NCI-H2081 (cell line): ENCODE measurements around the gene CD79A.

Experiments
- DNase-seq, 2 experiments: peaks; one replicate each; lab custom pipeline; 2025; lab: John Stamatoyannopoulos, UW

The CD79A gene

GRCh38 chr19:41883821-41884733 lies 7.0 kb downstream of the CD79A start:
- peak; percentile 96 to 98 for DNase-seq

- no peak for DNase-seq
These were observed 10.0 kb downstream of the CD79A start for GRCh38 chr19:41886761-41887710.

GRCh38 chr19:41887711-41888382 lies 10.8 kb downstream of the CD79A start:
- DNase-seq = no peak

DNA sequence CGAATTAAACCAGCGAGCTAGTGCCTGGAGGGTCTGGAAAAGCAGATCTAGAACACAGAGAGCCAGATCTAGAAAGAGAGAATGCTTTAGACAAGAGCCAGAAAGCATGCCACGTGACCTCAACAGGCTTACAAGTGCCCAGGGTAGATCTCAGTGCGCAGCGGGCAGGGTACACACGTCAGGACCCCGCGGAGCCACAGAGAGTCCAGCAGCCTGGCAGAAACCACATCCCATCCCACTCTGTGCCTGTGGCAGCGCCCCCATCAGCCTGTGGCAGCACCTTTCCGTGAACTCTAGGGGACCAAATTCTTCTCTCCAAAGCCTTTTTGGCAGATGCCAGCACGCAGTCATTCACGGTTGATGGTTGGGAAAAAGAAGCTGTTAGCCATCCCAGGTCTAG lies 11.8 kb downstream of the CD79A start:
- DNase-seq = no peak

GRCh38 chr19:41889896-41890295 lies 12.8 kb downstream of the CD79A start:
- DNase-seq = no peak

DNA sequence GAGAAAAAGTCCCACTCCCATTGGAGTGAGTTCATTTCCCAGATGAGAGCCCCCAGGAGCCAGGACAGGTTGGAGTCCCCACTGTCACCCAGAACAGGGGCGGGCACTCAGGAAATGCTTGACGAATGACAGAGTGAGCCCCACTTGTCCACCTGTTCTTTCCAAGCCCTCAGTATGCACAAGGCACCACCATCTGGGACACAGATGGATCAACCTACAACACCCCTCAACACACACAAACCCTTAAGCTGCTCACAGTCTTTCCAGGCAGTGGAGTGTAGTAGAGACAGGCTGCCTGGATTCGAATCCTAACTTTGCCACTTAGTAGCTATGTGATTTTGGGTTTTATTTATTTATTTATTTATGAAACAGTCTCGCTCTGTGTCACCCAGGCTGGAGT lies 13.9 kb downstream of the CD79A start:
- DNase-seq = no peak

DNA sequence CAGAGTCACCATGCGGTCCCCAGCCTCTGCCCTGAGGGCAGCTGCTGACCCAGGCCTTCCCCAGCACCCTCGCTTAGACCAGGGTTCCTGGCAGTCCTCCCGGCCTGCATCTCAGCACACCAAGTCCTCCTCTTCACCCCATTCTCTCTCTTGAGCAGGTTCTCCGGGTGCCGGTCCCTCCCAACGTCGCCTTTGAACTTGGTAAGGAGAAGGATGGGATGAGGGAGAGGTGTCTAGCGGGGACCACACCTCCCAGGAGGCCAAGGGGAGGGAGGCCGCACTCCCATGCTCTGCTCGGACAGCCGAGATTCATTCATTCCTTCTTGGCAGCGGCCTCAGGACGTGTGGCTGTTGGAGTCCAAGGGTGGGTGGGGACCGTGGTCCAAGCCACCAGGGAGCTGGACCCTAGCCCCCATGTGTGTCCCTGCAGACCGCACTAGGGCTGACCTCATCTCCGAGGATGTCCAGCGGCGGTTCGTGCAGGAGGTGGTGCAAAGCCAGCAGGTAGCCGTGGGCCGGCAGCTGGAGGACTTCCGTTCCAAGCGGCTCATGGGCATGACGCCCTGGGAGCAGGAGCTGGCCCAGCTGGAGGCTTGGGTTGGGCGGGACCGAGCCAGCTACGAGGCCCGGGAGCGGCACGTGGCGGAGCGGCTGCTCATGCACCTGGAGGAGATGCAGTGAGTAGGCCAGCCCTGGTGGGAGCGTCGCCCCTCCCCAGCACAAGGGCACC lies 15.3 kb downstream of the CD79A start:
- DNase-seq = no peak

GRCh38 chr19:41893899-41894298 lies 16.8 kb downstream of the CD79A start:
- DNase-seq = no peak

DNA sequence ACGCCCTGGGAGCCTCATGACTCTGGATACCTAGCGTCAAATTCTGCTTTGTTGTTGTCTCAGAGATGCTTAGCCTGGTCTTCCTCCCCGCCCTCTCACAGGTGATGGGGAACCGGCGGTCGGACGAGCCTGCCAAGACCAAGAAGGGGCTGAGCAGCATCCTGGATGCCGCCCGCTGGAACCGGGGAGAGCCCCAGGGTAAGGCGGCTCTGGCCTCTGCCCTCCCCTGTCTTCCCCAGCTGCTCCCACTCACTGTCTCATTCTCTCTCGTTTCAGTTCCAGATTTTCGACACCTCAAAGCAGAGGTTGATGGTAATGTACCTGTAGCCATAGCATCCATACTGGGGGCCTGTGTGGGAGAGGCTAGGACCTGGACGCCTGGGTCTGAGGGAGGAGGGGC lies 17.3 kb downstream of the CD79A start:
- no peak for DNase-seq

DNA sequence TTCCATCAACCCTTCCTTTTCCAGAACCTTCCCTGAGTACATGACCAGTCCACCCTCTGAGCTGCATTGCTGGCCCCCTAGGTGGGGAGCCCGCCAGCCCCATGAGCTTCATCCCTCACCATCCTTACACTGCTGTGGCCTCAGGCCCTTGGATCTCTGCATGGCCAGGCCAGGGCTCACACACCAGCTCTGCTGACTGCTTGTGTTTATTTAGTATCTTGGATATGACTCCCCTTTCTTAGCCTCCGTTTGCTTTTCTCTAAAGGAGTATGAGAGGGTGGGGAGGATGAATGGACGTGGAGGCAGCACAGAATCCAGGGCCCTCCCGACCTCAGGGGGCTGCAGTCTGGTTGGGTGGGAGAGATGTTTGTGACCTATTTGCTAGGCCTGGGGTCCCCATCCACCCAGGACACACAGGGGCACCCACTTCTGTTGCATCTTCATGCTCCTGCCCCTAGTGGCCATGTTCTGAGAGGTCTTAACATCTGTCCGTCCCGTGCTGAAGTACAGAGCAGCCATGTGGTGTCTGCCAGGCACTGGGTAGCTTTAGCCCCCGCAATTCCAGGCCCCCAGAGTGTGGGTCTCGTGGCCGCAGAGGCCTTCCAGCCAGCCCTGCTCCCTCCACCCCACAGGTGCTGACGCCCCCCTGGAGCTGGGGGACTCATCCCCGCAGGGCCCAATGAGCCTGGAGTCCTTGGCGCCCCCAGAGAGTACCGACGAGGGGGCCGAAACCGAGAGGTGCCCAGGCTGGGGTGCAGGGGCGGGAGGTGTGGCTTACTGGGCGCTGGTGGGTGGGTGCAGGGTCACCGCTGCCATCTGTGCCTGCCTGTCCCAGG lies 18.9 kb downstream of the CD79A start:
- DNase-seq = no peak

DNA sequence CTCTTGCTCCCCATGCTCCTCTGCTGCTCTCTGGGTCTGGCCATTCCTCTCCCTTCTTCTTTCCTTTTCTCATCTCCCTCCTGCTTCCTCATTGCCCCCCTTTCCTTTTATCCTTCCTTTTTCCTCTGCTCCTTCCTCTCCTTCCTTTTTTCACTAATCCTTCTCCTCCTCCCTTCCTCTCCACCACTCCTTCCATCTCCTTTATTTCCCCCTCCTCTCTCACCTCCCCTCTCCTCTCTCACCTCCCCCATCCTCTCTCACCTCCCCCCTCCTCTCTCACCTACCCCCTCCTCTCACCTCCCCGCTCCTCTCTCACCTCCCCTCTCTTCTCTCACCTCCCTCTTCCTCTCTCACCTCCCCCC lies 19.5 kb downstream of the CD79A start:
- DNase-seq = no peak

DNA sequence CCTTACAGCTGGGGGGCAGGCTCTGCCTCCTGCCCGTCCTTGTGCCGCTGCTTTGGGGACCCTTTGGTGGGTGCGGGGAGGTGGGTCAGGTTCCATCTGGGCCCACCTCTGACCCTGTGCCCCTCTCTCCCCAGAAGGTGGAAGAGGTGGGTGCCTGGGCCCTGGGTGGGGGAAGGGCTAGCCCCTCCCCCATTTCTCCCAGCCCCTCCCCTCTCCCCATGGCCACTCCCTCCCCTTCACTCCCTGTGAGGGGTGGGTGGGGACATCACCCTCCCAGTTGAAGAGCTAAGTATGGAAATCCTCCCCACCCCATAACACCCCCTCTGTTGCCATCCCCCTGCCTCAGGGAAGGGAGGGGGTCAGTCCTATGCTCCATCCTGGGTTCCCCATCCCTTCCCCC lies 20.1 kb downstream of the CD79A start:
- DNase-seq = no peak

- no peak for DNase-seq
These were observed 20.7 kb downstream of the CD79A start for GRCh38 chr19:41897820-41898219.

DNA sequence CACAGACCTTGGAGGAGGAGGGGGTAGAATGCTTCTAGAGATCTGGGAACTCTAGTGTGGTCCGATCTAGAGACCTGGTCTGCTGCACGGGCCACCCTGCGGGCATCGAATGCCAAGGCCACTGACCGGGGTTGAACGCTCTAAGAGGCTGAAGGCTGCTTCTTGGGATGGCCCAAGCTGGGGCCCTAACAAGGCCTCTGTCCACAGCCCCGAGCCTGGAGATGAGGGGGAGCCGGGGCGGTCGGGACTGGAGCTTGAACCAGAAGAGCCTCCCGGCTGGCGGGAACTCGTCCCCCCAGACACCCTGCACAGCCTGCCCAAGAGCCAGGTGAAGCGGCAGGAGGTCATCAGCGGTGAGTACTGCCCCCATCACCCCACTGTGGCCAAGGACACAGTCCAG lies 21.2 kb downstream of the CD79A start:
- DNase-seq = no peak

GRCh38 chr19:41901707-41902360 lies 24.8 kb downstream of the CD79A start:
- no peak for DNase-seq

DNA sequence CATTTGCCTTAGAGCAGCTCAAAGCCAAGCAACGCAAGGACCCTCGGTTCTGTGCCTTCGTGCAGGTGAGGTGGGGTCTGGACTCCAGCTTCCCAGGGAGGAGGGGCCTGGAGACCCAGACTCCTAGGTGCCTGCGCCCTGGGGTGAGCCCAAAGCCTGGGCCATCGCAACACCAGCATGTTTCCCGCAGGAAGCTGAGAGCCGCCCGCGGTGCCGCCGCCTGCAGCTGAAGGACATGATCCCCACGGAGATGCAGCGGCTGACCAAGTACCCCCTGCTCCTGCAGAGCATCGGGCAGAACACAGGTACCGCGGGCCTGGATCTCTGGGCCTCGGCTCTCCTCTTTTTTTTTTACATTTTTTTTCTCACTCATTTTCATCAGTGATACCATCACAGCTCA lies 25.5 kb downstream of the CD79A start:
- no peak for DNase-seq

- no peak for DNase-seq
These were observed 26.3 kb downstream of the CD79A start for GRCh38 chr19:41903193-41903953.

GRCh38 chr19:41904118-41904870 lies 27.2 kb downstream of the CD79A start:
- DNase-seq = peak; percentile 53 to 56
